ENCODE measurements around the gene NEFH.

NEFH gene

GRCh38 chr22:29493636-29494035 lies 13.6 kb downstream of the NEFH start:
- no peak for DNase-seq (ENCODE audit: low read depth)

- no peak for DNase-seq (ENCODE audit: low read depth)
These were observed 19.8 kb downstream of the NEFH start for GRCh38 chr22:29499852-29500251.

- no peak for DNase-seq (ENCODE audit: low read depth)
These were observed 23.9 kb downstream of the NEFH start for GRCh38 chr22:29503811-29504372.

GRCh38 chr22:29509298-29509697 lies 29.3 kb downstream of the NEFH start:
- no peak for DNase-seq (ENCODE audit: low read depth)

GRCh38 chr22:29509815-29510214 lies 29.8 kb downstream of the NEFH start:
- DNase-seq (ENCODE audit: low read depth): no peak

GRCh38 chr22:29510542-29510941 lies 30.5 kb downstream of the NEFH start:
- no peak for DNase-seq (ENCODE audit: low read depth)

- no peak for DNase-seq (ENCODE audit: low read depth)
These were observed 31.3 kb downstream of the NEFH start for GRCh38 chr22:29511126-29511862.

- no peak for DNase-seq (ENCODE audit: low read depth)
These were observed 32.0 kb downstream of the NEFH start for GRCh38 chr22:29512031-29512430.

GRCh38 chr22:29517215-29517908 lies 37.3 kb downstream of the NEFH start:
- no peak for DNase-seq (ENCODE audit: low read depth)

- DNase-seq (ENCODE audit: low read depth): no peak
These were observed 38.4 kb downstream of the NEFH start for GRCh38 chr22:29518427-29518826.

- no peak for DNase-seq (ENCODE audit: low read depth)
These were observed 40.0 kb downstream of the NEFH start for GRCh38 chr22:29519996-29520395.

- no peak for DNase-seq (ENCODE audit: low read depth)
These were observed 40.8 kb downstream of the NEFH start for GRCh38 chr22:29520851-29521250.

- DNase-seq (ENCODE audit: low read depth): no peak
These were observed 41.5 kb downstream of the NEFH start for GRCh38 chr22:29521526-29521925.

- no peak for DNase-seq (ENCODE audit: low read depth)
These were observed 43.7 kb downstream of the NEFH start for GRCh38 chr22:29523761-29524160.

- DNase-seq (ENCODE audit: low read depth): no peak
These were observed 44.6 kb downstream of the NEFH start for GRCh38 chr22:29524442-29525191.

- DNase-seq (ENCODE audit: low read depth): no peak
These were observed 48.1 kb downstream of the NEFH start for GRCh38 chr22:29528144-29528543.

- DNase-seq (ENCODE audit: low read depth): no peak
These were observed 50.7 kb downstream of the NEFH start for GRCh38 chr22:29530716-29531115.

- no peak for DNase-seq (ENCODE audit: low read depth)
These were observed 51.4 kb downstream of the NEFH start for GRCh38 chr22:29531419-29531818.

GRCh38 chr22:29536411-29536810 lies 56.4 kb downstream of the NEFH start:
- no peak for DNase-seq (ENCODE audit: low read depth)

- no peak for DNase-seq (ENCODE audit: low read depth)
These were observed 59.1 kb downstream of the NEFH start for GRCh38 chr22:29539105-29539504.

All from stimulated activated CD8-positive, alpha-beta memory T cell treated with anti-CD3 and anti-CD28 coated beads, Interleukin-4, amount 100 ng/mL, for 24 hours (primary cell).